CD4-positive, alpha-beta T cell treated with Interleukin-21 for 1 hour (primary cell): ENCODE results near the gene JAK2.
"Not testable (repeated sequence)": the region's sequence is repeated elsewhere in the genome, so short reads cannot be mapped to it uniquely, and the experiment has no call there.

Experiments used
- DNase-seq: peaks from one replicate; pipeline ENCODE4 v3.0.0-alpha.2; 2020

Gene JAK2

GRCh38 chr9:4982721-4983482 lies 2.2 kb upstream of the JAK2 start:
- no peak for DNase-seq

GRCh38 chr9:4983601-4984165 lies 1.4 kb upstream of the JAK2 start:
- DNase-seq = no peak

- DNase-seq = no peak
Observed at GRCh38 chr9:4984171-4984620, 876 bp upstream of the JAK2 start.

- DNase-seq = peak; percentile 22
Observed at GRCh38 chr9:4985386-4986266, 554 bp downstream of the JAK2 start.

- DNase-seq = no peak
Observed at GRCh38 chr9:4986296-4986695, 1.2 kb downstream of the JAK2 start.

GRCh38 chr9:4986783-4987182 lies 1.7 kb downstream of the JAK2 start:
- no peak for DNase-seq

GRCh38 chr9:4987961-4988421 lies 2.9 kb downstream of the JAK2 start:
- peak; percentile 74 for DNase-seq

- no peak for DNase-seq
Observed at GRCh38 chr9:4992872-4993271, 7.8 kb downstream of the JAK2 start.

- no peak for DNase-seq
Observed at GRCh38 chr9:4994166-4994890, 9.3 kb downstream of the JAK2 start.

- DNase-seq = no peak
Observed at GRCh38 chr9:4997196-4997595, 12.1 kb downstream of the JAK2 start.

GRCh38 chr9:4997631-4998030 lies 12.6 kb downstream of the JAK2 start:
- no peak for DNase-seq

- no peak for DNase-seq
Observed at GRCh38 chr9:5002811-5003210, 17.7 kb downstream of the JAK2 start.

- DNase-seq = no peak
Observed at GRCh38 chr9:5004481-5004880, 19.4 kb downstream of the JAK2 start.

- no peak for DNase-seq
Observed at GRCh38 chr9:5008202-5008601, 23.1 kb downstream of the JAK2 start.

- no peak for DNase-seq
Observed at GRCh38 chr9:5013374-5013773, 28.3 kb downstream of the JAK2 start.

GRCh38 chr9:5015934-5016333 lies 30.9 kb downstream of the JAK2 start:
- DNase-seq = no peak

GRCh38 chr9:5025416-5025815 lies 40.3 kb downstream of the JAK2 start:
- no peak for DNase-seq

GRCh38 chr9:5031941-5032340 lies 46.9 kb downstream of the JAK2 start:
- DNase-seq = not testable (repeated sequence)

GRCh38 chr9:5040730-5041389 lies 55.8 kb downstream of the JAK2 start:
- no peak for DNase-seq

- no peak for DNase-seq
Observed at GRCh38 chr9:5041390-5042115, 56.5 kb downstream of the JAK2 start.

- DNase-seq = no peak
Observed at GRCh38 chr9:5042661-5043178, 57.6 kb downstream of the JAK2 start.
